Lower leg skin (tissue), 3 donors: Measurements from ENCODE around the gene MTMR3.

Source experiments
- CTCF ChIP-seq, 3 donors: fragments of 450-650 bp; IDR thresholded peaks; one replicate each; pipeline ENCODE4 v1.5.1; 2016; ENCODE audit warnings: antibody characterized with exemption in 3 of 3, mild to moderate bottlenecking in 3 of 3, moderate library complexity in 2 of 3
- POLR2A ChIP-seq, 2 donors: fragments of 450-650 bp; IDR thresholded peaks; one replicate each; pipeline ENCODE4 v1.6.1; 2016 to 2017; ENCODE audit warnings: antibody characterized with exemption in 2 of 2, mild to moderate bottlenecking in 1 of 2, moderate library complexity in 1 of 2

DNA sequence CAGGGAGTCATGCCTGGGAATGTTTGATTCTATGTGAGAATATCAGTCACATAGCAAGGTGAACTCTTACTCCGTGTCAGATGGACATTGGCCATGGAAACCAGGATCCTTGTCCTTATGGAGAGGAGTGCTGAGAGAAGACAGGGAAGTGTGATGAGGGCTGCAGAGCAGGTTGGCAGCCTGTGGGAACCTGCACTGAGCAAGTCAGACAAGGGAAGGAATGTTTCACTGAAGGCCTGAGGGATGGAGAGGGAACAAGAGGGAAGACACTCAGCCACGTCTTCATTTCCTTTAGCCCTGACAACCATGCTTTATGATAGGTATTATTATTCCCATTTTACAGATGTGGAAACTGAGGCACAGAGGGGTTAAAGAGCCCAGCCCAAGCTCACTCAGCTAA is 158.9 kb downstream of the MTMR3 start:
- TF ChIP-seq CTCF (IDR thresholded peaks at IDR 0.05), result no peak
- TF ChIP-seq POLR2A (IDR thresholded peaks at IDR 0.05), result no peak
